Tibial nerve (tissue), 4 donors: ENCODE data around the gene ARL2. TPM values are rescaled to one million over a fixed set of nuclear protein-coding genes. Genes with fewer than 3 reads are reported as not detected.
A peak's percentile ranks its signal among the peaks of the same experiment; 100 is the strongest.

ENCODE experiments used
- DNase-seq, 2 donors: peaks; one replicate each; pipeline ENCODE4 v3.0.0-alpha.2; 2019; ENCODE audit warnings: low spot score in 2 of 2
- H3K27ac ChIP-seq, 4 donors: fragments of 200-600 bp; sonication (generic) in 3 of 4; one replicate each; pipeline ENCODE4 v1.5.1; 2017 to 2019; ENCODE audit warnings: mild to moderate bottlenecking in 1 of 4
- H3K27me3 ChIP-seq, 2 donors: fragments of 200-600 bp; sonication (generic) in 1 of 2; one replicate each; pipeline versions ENCODE4 v1.5.1 to v1.6.0; 2017 to 2019
- H3K36me3 ChIP-seq, 3 donors: fragments of 200-600 bp; sonication (generic); one replicate each; pipeline ENCODE4 v1.5.1; 2018 to 2019
- H3K4me1 ChIP-seq, 4 donors: fragments of 200-600 bp; sonication (generic) in 3 of 4; one replicate each; pipeline ENCODE4 v1.5.1; 2017 to 2019
- H3K4me3 ChIP-seq, 4 donors: fragments of 200-600 bp; sonication (generic) in 3 of 4; one replicate each; pipeline ENCODE4 v1.5.1; 2017 to 2019; ENCODE audit warnings: mild to moderate bottlenecking in 1 of 4, moderate library complexity in 1 of 4
- H3K9me3 ChIP-seq, 4 donors: fragments of 200-600 bp; sonication (generic) in 3 of 4; one replicate each; pipeline ENCODE4 v1.5.1; 2017 to 2019
- CTCF ChIP-seq, 5 experiments: fragments of 200-600 bp in 3 of 5; fragments of 450-650 bp in 2 of 5; sonication (generic) in 3 of 5; IDR thresholded peaks; one replicate each; pipeline ENCODE4 v1.5.1; 2016 to 2019; ENCODE audit warnings: antibody characterized with exemption in 5 of 5, mild to moderate bottlenecking in 3 of 5, moderate library complexity in 2 of 5
- EP300 ChIP-seq, 2 donors: sonication (generic); formaldehyde crosslinking; IDR thresholded peaks; one replicate each; pipeline ENCODE4 v1.6.1; 2017; ENCODE audit warnings: antibody characterized with exemption in 2 of 2, mild to moderate bottlenecking in 1 of 2
- POLR2A ChIP-seq, 2 donors: fragments of 450-650 bp; IDR thresholded peaks; one replicate each; pipeline ENCODE4 v1.6.1; 2017; ENCODE audit warnings: antibody characterized with exemption in 2 of 2, mild to moderate bottlenecking in 2 of 2, moderate library complexity in 2 of 2
- WGBS, 2 donors: methylation state at CpG; one replicate each; pipeline ENCODE4 v1.1.5; 2018; 5-methylcytosine and 5-hydroxymethylcytosine counted together
- total RNA-seq, 4 donors: library from RNA; depleted of rRNA; stranded (reverse); fragments of >200 nt; gene quantifications; one replicate each; pipeline ENCODE4 v1.1.0, GENCODE V29; 2016

ARL2 gene
- total RNA-seq, 4 donors from 2014 or later, result 174 to 267 (median 193) TPM

GRCh38 chr11:65043881-65044501 lies 30.0 kb downstream of the ARL2 start:
- peaks cover 0 to 56% (median 6%) of the 10 kb centered on the region in 4 donors for H3K4me1 ChIP-seq
- H3K27me3 ChIP-seq, result no peaks in the 10 kb centered on the region
- no peak overlapping the region for H3K4me3 ChIP-seq
- peaks cover 0 to 37% (median 0%) of the 10 kb centered on the region in 3 donors for H3K36me3 ChIP-seq
- TF ChIP-seq POLR2A (IDR thresholded peaks at IDR 0.05) (no peak), EP300 (IDR thresholded peaks at IDR 0.05) (no peak), CTCF (IDR thresholded peaks at IDR 0.05) (no peak)
- H3K27ac ChIP-seq, result no peak overlapping the region
- peak in 1 of 2 donors; percentile 29 for DNase-seq
- no peaks in the 10 kb centered on the region for H3K9me3 ChIP-seq
- 81% methylated on average over 21 to 23 of the region's 23 CpGs for WGBS, 2 donors

DNA sequence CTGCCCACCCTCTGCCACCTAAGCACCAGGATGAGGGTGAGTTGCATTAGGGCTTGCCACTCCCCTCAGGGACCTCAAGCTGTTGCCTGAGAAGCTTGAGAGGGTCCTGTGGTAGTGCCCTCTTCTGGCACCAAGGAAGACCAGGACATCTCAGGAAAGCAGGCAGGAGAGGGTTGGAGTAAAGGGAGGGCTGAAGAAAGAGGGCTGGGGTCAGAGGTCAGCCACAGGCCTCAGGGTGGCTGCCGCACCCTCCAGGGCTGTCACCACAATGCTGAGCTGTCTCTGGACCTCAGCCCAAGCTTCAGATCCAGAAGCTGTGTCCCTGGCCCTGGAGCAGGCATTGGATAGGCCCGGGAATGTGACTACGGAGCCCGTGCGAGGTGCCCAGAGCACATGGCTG lies 31.1 kb downstream of the ARL2 start:
- peaks cover 0 to 28% (median 0%) of the 10 kb centered on the region in 3 donors for H3K36me3 ChIP-seq
- H3K27me3 ChIP-seq, result no peaks in the 10 kb centered on the region
- no peak for TF ChIP-seq EP300 (IDR thresholded peaks at IDR 0.05)
- TF ChIP-seq CTCF (IDR thresholded peaks at IDR 0.05), result no peak
- TF ChIP-seq POLR2A (IDR thresholded peaks at IDR 0.05), result no peak
- H3K4me3 ChIP-seq, result no peak overlapping the region
- whole genome bisulfite sequencing, 2 donors, result 66 to 97% methylated on average over 3 to 5 of the region's 5 CpGs
- no peak for DNase-seq
- H3K4me1 ChIP-seq, result peaks cover 0 to 53% (median 6%) of the 10 kb centered on the region in 4 donors
- no peaks in the 10 kb centered on the region for H3K9me3 ChIP-seq
- H3K27ac ChIP-seq, result no peak overlapping the region

GRCh38 chr11:65045728-65046127 lies 31.8 kb downstream of the ARL2 start:
- DNase-seq, result no peak
- Histone ChIP-seq H3K27ac (no peak overlapping the region), H3K36me3 (peaks cover 0 to 28% (median 0%) of the 10 kb centered on the region in 3 donors), H3K4me3 (no peak overlapping the region), H3K4me1 (peaks cover 0 to 47% (median 6%) of the 10 kb centered on the region in 4 donors), H3K9me3 (no peaks in the 10 kb centered on the region), H3K27me3 (no peaks in the 10 kb centered on the region)
- TF ChIP-seq CTCF (IDR thresholded peaks at IDR 0.05), result no peak
- TF ChIP-seq EP300 (IDR thresholded peaks at IDR 0.05), result no peak
- TF ChIP-seq POLR2A (IDR thresholded peaks at IDR 0.05), result no peak
- WGBS, 2 donors, result 83 to 88% methylated on average over 6 of the region's 7 CpGs

DNA sequence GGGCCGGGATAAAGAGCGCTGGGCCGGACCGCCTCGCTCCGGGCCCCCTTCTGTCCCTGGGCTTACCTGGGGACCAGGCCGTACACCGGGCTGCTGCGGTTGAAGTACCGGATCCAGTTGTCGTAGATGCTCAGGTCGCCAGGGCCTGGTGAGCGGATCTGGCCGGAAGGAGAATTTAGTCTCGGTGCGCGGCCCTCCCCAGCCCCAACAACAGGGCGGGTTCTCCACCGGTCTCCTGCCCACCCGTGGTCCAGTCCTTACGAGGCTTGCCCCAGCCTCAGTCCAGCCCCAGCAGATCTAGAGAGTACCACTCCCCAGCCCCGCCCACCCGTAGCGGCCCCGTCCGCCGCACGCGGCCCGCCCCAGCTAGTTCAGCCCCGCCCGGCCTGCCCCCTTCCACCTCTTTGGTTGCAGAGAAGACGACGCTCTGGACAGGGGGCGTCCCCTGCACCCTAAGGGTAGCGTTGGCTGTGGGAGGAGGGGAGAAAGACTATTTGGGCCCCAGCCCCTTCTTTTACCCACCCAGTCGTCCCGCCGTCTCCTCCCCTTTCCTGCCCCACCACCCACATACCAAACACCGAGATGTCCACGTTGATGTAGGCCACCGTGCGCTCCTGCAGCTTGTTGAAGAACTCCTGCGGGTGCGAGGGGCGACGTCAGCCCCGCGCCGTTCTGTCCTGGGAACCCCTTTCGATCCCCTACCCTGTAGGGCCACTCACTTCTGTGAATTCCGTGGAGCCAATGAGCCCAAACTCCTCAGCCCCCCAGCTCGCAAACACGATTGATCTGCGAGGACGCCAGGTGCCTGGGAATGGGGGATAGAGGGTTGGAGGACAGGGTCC lies 33.8 kb downstream of the ARL2 start:
- Histone ChIP-seq H3K27ac (peak overlapping the region in 2 of 4 donors; percentile 64 to 74), H3K36me3 (peaks cover 0 to 28% (median 0%) of the 10 kb centered on the region in 3 donors), H3K4me1 (peaks cover 0 to 35% (median 3%) of the 10 kb centered on the region in 4 donors), H3K9me3 (no peaks in the 10 kb centered on the region), H3K4me3 (peak overlapping the region; percentile 17 to 59 (median 48)), H3K27me3 (no peaks in the 10 kb centered on the region)
- DNase-seq, result peak; percentile 8 to 19
- no peak for TF ChIP-seq POLR2A (IDR thresholded peaks at IDR 0.05)
- no peak for TF ChIP-seq EP300 (IDR thresholded peaks at IDR 0.05)
- no peak for TF ChIP-seq CTCF (IDR thresholded peaks at IDR 0.05)
- WGBS, 2 donors, result 13 to 18% methylated on average over 52 to 54 of the region's 56 CpGs

DNA sequence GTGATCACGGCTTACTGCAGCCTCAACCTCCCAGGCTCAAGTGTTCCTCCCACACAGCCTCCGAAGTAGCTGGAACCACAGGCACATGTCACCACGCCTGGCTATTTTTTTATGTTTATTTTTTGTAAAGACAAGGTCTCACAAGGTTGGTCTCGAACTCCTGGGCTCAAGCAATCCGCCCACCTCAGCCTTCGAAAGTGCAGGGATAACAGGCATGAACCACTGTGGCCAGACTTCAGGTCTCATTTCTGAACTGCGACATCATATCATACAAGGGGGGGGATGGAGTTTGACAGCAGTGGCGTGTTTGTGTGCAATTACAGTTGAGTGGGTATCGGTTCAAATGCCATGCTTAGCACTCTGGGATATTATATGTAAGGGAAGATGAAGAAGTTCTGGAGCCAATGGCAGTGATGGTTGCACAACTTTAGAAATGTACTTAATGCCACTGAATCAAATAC lies 37.5 kb downstream of the ARL2 start:
- no peak for TF ChIP-seq EP300 (IDR thresholded peaks at IDR 0.05)
- no peak for TF ChIP-seq CTCF (IDR thresholded peaks at IDR 0.05)
- no peak for TF ChIP-seq POLR2A (IDR thresholded peaks at IDR 0.05)
- DNase-seq, result no peak
- Histone ChIP-seq H3K27ac (no peak overlapping the region), H3K36me3 (no peaks in the 10 kb centered on the region), H3K4me3 (no peak overlapping the region), H3K9me3 (no peaks in the 10 kb centered on the region), H3K4me1 (peaks cover 0 to 18% (median 3%) of the 10 kb centered on the region in 4 donors), H3K27me3 (no peaks in the 10 kb centered on the region)
- WGBS, 2 donors, result 65 to 68% methylated on average over 9 of the region's 9 CpGs
